ENCODE results near the gene PDE12. TPM values are rescaled to one million over a fixed set of nuclear protein-coding genes. Genes with fewer than 3 reads are reported as not detected.

PDE12 gene
- total and polyA plus RNA-seq, 2 of the 13 experiments (the other 11 are each of a cell fraction or from before 2014, with no cell fraction given), result 9.0 to 17.8 TPM

DNA sequence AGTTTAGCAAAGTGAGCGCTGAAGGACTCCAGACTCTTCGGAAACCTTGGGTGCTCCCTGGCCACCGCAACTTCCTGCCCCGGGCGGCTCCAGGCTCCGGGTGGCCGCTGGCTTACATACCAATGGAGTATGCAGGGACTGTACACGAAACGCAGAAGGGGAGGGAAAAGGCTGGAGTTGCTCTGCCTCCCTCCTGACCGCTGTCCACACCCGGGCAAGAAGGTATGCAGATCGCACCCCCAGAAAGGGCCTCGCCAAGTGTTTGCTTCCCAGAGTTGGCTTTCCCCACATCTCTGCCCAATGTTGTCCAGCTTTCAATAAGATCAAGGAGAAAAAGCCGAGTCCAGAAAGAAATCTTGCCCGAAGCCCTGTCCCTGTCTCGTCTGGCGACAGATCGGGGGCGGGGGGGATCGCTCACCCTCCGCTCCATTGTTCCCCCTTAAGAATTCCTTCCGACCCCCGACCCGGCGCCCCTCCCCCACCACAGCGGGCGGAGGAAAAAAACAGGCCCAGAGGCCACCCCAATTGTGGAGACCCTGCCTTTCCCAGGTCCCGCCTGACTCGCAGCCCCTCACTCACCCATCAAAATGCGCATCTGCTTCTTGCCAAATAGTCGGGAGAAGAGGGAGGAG, 40.5 kb downstream of the PDE12 start (continued):
- TF ChIP-seq, protein P1, sequence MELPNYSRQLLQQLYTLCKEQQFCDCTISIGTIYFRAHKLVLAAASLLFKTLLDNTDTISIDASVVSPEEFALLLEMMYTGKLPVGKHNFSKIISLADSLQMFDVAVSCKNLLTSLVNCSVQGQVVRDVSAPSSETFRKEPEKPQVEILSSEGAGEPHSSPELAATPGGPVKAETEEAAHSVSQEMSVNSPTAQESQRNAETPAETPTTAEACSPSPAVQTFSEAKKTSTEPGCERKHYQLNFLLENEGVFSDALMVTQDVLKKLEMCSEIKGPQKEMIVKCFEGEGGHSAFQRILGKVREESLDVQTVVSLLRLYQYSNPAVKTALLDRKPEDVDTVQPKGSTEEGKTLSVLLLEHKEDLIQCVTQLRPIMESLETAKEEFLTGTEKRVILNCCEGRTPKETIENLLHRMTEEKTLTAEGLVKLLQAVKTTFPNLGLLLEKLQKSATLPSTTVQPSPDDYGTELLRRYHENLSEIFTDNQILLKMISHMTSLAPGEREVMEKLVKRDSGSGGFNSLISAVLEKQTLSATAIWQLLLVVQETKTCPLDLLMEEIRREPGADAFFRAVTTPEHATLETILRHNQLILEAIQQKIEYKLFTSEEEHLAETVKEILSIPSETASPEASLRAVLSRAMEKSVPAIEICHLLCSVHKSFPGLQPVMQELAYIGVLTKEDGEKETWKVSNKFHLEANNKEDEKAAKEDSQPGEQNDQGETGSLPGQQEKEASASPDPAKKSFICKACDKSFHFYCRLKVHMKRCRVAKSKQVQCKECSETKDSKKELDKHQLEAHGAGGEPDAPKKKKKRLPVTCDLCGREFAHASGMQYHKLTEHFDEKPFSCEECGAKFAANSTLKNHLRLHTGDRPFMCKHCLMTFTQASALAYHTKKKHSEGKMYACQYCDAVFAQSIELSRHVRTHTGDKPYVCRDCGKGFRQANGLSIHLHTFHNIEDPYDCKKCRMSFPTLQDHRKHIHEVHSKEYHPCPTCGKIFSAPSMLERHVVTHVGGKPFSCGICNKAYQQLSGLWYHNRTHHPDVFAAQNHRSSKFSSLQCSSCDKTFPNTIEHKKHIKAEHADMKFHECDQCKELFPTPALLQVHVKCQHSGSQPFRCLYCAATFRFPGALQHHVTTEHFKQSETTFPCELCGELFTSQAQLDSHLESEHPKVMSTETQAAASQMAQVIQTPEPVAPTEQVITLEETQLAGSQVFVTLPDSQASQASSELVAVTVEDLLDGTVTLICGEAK (IDR thresholded peaks at IDR 0.05), result no peak
- TF ChIP-seq, protein P1 (CRISPR knock-in tag; IDR thresholded peaks at IDR 0.05), result no peak
- TF ChIP-seq HIVEP1 (CRISPR knock-in tag; IDR thresholded peaks at IDR 0.05) (no peak), ZNF317 (CRISPR knock-in tag; IDR thresholded peaks at IDR 0.05) (no peak), SATB2 (CRISPR knock-in tag; IDR thresholded peaks at IDR 0.05) (no peak), NCOA5 (CRISPR knock-in tag; IDR thresholded peaks at IDR 0.05) (no peak), POLR2AphosphoS5 (IDR thresholded peaks at IDR 0.05; ENCODE audit: low read depth, low read length) (no peak; the same call in 1 of the 2 replicates), BRCA1 (CRISPR knock-in tag; IDR thresholded peaks at IDR 0.05) (no peak), SCMH1 (CRISPR knock-in tag; IDR thresholded peaks at IDR 0.05; ENCODE audit: borderline replicate concordance) (no peak), RBM39 (IDR thresholded peaks at IDR 0.05; ENCODE audit: low read depth, low read length, poor library complexity, severe bottlenecking) (peak; percentile 92), KDM4B (CRISPR knock-in tag; IDR thresholded peaks at IDR 0.05) (no peak)
- TF ChIP-seq, protein P2, sequence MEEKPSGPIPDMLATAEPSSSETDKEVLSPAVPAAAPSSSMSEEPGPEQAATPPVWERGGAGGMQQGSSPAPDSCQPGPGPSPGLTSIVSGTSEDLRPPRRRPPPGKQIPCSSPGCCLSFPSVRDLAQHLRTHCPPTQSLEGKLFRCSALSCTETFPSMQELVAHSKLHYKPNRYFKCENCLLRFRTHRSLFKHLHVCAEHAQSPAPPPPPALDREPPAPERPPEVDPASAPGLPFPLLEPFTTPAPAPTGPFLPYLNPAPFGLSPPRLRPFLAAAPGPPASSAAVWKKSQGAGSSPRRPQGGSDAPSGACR (CRISPR knock-in tag; IDR thresholded peaks at IDR 0.05), result no peak
- TF ChIP-seq, protein P3, sequence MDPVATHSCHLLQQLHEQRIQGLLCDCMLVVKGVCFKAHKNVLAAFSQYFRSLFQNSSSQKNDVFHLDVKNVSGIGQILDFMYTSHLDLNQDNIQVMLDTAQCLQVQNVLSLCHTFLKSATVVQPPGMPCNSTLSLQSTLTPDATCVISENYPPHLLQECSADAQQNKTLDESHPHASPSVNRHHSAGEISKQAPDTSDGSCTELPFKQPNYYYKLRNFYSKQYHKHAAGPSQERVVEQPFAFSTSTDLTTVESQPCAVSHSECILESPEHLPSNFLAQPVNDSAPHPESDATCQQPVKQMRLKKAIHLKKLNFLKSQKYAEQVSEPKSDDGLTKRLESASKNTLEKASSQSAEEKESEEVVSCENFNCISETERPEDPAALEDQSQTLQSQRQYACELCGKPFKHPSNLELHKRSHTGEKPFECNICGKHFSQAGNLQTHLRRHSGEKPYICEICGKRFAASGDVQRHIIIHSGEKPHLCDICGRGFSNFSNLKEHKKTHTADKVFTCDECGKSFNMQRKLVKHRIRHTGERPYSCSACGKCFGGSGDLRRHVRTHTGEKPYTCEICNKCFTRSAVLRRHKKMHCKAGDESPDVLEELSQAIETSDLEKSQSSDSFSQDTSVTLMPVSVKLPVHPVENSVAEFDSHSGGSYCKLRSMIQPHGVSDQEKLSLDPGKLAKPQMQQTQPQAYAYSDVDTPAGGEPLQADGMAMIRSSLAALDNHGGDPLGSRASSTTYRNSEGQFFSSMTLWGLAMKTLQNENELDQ (CRISPR knock-in tag; IDR thresholded peaks at IDR 0.05; ENCODE audit: borderline replicate concordance), result no peak
- TF ChIP-seq, protein P4, sequence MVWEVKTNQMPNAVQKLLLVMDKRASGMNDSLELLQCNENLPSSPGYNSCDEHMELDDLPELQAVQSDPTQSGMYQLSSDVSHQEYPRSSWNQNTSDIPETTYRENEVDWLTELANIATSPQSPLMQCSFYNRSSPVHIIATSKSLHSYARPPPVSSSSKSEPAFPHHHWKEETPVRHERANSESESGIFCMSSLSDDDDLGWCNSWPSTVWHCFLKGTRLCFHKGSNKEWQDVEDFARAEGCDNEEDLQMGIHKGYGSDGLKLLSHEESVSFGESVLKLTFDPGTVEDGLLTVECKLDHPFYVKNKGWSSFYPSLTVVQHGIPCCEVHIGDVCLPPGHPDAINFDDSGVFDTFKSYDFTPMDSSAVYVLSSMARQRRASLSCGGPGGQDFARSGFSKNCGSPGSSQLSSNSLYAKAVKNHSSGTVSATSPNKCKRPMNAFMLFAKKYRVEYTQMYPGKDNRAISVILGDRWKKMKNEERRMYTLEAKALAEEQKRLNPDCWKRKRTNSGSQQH (CRISPR knock-in tag; IDR thresholded peaks at IDR 0.05; ENCODE audit: low read depth), result no peak
- TF ChIP-seq, protein P5, sequence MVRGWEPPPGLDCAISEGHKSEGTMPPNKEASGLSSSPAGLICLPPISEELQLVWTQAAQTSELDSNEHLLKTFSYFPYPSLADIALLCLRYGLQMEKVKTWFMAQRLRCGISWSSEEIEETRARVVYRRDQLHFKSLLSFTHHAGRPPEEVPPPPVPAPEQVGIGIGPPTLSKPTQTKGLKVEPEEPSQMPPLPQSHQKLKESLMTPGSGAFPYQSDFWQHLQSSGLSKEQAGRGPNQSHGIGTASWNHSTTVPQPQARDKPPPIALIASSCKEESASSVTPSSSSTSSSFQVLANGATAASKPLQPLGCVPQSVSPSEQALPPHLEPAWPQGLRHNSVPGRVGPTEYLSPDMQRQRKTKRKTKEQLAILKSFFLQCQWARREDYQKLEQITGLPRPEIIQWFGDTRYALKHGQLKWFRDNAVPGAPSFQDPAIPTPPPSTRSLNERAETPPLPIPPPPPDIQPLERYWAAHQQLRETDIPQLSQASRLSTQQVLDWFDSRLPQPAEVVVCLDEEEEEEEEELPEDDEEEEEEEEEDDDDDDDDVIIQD (CRISPR knock-in tag; IDR thresholded peaks at IDR 0.05; ENCODE audit: low read depth), result no peak

Measured in HepG2 (cell line).